Keratinocyte (primary cell): ENCODE measurements around the gene RPAP2. TPM values are rescaled to one million over a fixed set of nuclear protein-coding genes. Genes with fewer than 3 reads are reported as not detected.

Experiments
- DNase-seq: peaks from one replicate; pipeline ENCODE4 v3.0.0-alpha.2; 2011; ENCODE audit warnings: low read depth, missing footprints, low spot score
- FAIRE-seq: peaks from 2 replicates; lab custom pipeline; 2011; peaks lifted over from hg19 to GRCh38; lab: Jason Lieb, UNC
- H2AFZ ChIP-seq: 2 replicates; pipeline ENCODE4 v1.6.0; 2012; ENCODE audit warnings: low read length, control low read depth, inconsistent platforms; ENCODE audit not compliant: control insufficient read depth
- H3K27ac ChIP-seq: 2 replicates; pipeline ENCODE4 v1.5.1; 2011; ENCODE audit warnings: low read length; ENCODE audit not compliant: control insufficient read depth, insufficient read depth
- H3K27me3 ChIP-seq: 3 replicates; pipeline ENCODE4 v1.6.0; 2011; ENCODE audit warnings: low read length; ENCODE audit not compliant: control insufficient read depth, insufficient read depth; ENCODE audit errors: extremely low read depth
- H3K36me3 ChIP-seq, 2 experiments: 2 replicates in 1 of 2; 3 replicates in 1 of 2; pipeline ENCODE4 v1.5.1; 2011; ENCODE audit warnings: low read length in 2 of 2, mild to moderate bottlenecking in 1 of 2; ENCODE audit not compliant: control insufficient read depth in 2 of 2, insufficient read depth in 2 of 2; ENCODE audit errors: extremely low read depth in 1 of 2
- H3K4me1 ChIP-seq: 3 replicates; pipeline ENCODE4 v1.5.1; 2011; ENCODE audit warnings: low read length; ENCODE audit not compliant: control insufficient read depth, insufficient read depth; ENCODE audit errors: extremely low read depth
- H3K4me2 ChIP-seq: 3 replicates; pipeline ENCODE4 v1.6.0; 2011; ENCODE audit warnings: low read depth, low read length; ENCODE audit not compliant: control insufficient read depth, insufficient read depth; ENCODE audit errors: extremely low read depth
- H3K4me3 ChIP-seq, 3 experiments: fragments of 200-600 bp in 1 of 3; sonication (generic) in 1 of 3; 2 replicates in 2 of 3; 3 replicates in 1 of 3; pipeline ENCODE4 v1.5.1; 2011 to 2016; ENCODE audit warnings: low read length in 3 of 3, mild to moderate bottlenecking in 3 of 3, control low read depth in 2 of 3, inconsistent platforms in 1 of 3, low read depth in 1 of 3, mixed read lengths in 1 of 3, mixed run types in 1 of 3, moderate library complexity in 1 of 3; ENCODE audit not compliant: control insufficient read depth in 2 of 3, insufficient read depth in 2 of 3; ENCODE audit errors: extremely low read depth in 1 of 3
- H3K79me2 ChIP-seq: 2 replicates; pipeline ENCODE4 v1.6.0; 2012; ENCODE audit warnings: low read length; ENCODE audit not compliant: control insufficient read depth, insufficient read depth
- H3K9ac ChIP-seq: 3 replicates; pipeline ENCODE4 v1.6.0; 2011; ENCODE audit warnings: low read length; ENCODE audit not compliant: control insufficient read depth, insufficient read depth; ENCODE audit errors: extremely low read depth
- H3K9me1 ChIP-seq: 3 replicates; pipeline ENCODE4 v1.6.0; 2011; ENCODE audit warnings: low read length; ENCODE audit not compliant: control insufficient read depth, insufficient read depth; ENCODE audit errors: extremely low read depth
- H3K9me3 ChIP-seq: 2 replicates; pipeline ENCODE4 v1.5.1; 2012; ENCODE audit warnings: low read depth, low read length; ENCODE audit not compliant: control insufficient read depth
- H4K20me1 ChIP-seq: 3 replicates; pipeline ENCODE4 v1.6.0; 2011; ENCODE audit warnings: low read length; ENCODE audit not compliant: control insufficient read depth, insufficient read depth; ENCODE audit errors: extremely low read depth
- CTCF ChIP-seq, 3 experiments: IDR thresholded peaks in 1 of 3; conservative IDR thresholded peaks in 1 of 3; optimal IDR thresholded peaks in 1 of 3; 2 replicates in 2 of 3; 3 replicates in 1 of 3; pipeline versions ENCODE3 to v1.5.1; 2011; ENCODE audit warnings: low read length in 3 of 3, mild to moderate bottlenecking in 3 of 3, moderate library complexity in 2 of 3, control low read depth in 1 of 3, inconsistent platforms in 1 of 3; ENCODE audit not compliant: insufficient read depth in 2 of 3; ENCODE audit errors: extremely low read depth in 1 of 3
- EZH2 ChIP-seq: IDR thresholded peaks from one replicate; pipeline ENCODE4 v1.6.1; 2012; ENCODE audit warnings: inconsistent platforms, mild to moderate bottlenecking, low read length, moderate library complexity
- dilution Hi-C: fragments of 300-500 bp; cut with MboI; formaldehyde crosslinking; loops from one replicate; pipeline ENCODE4 v1.7.0; 2020; ENCODE audit warnings: low sequenced_read_pairs; ENCODE audit not compliant: extremely low pct_ligation_motif_present
- polyA plus RNA-seq, 5 experiments: library from polyadenylated mRNA; depleted of rRNA in 3 of 5; stranded (reverse) in 3 of 5; stranded (forward) in 1 of 5; unstranded in 1 of 5; fragments of >200 nt; gene quantifications; 1 replicate in 1 of 5; 2 replicates in 3 of 5; 3 replicates in 1 of 5; pipeline versions ENCODE4 v1.2.1 to v1.2.3, GENCODE V29; 2011 to 2012; ENCODE audit warnings: missing spikeins in 2 of 5, low read depth in 1 of 5, low replicate concordance in 1 of 5

The RPAP2 gene
- polyA plus RNA-seq, 1 donor (not counting 4 experiments of a cell fraction or from before 2014, with no cell fraction given): 21.5 TPM

DNA sequence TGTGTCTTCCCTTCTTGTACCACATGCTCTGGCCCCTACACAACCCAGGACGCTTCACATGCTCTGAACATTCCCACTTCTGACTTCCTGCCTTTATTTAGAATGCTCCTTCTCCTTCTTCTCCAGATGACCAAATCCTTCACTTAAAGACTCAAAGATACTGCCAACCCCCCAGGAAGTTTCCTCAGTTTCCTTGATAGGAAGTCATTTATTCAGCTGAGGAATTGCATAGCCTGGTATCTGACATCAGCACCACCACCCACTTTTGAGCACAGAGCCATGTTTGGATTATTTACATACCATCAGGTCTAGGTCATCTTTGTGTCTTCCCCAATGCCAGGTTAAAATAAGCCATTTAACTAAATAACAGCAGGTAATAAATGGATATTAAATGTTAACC, 145.5 kb downstream of the RPAP2 start:
- Histone ChIP-seq H3K79me2 (no peaks in the 10 kb centered on the region), H4K20me1 (no peaks in the 10 kb centered on the region), H3K36me3 (no peaks in the 10 kb centered on the region), H3K4me3 (no peak overlapping the region), H3K27ac (no peak overlapping the region), H3K27me3 (no peaks in the 10 kb centered on the region), H3K9me1 (no peaks in the 10 kb centered on the region), H3K9me3 (no peaks in the 10 kb centered on the region), H2AFZ (no peak overlapping the region), H3K4me1 (peaks cover 8% of the 10 kb centered on the region), H3K4me2 (no peak overlapping the region), H3K9ac (no peak overlapping the region)
- TF ChIP-seq CTCF (optimal IDR thresholded peaks at IDR 0.05 in 1 of 3, IDR thresholded peaks at IDR 0.05 in 1 of 3, conservative IDR thresholded peaks at IDR 0.05 in 1 of 3; ENCODE audit: extremely low read depth in 1 of 3, insufficient read depth in 2 of 3, low read length in 3 of 3) (no peak), EZH2 (no peak)
- dilution Hi-C loops: no loop called here
- FAIRE-seq (no peak), DNase-seq (no peak)

DNA sequence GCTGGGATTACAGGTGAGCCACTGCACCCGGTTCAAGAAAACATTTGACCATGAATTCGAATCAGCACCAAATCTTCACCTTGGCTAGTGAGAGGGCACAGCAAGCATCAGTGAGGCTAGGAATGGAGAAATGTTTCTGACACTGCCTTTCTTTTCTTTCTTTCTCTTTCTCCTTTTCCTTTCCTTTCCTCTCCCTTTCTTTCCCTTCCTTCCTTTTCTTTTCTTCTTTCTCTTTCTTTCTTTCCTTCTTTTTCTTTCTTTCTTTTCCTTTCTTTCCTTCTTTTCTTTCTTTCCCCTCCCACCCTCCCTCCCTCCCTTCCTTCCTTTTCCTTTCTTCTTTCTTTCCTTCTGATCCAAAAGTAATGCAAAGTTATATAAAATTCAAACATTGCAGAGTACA, 147.0 kb downstream of the RPAP2 start:
- Histone ChIP-seq H4K20me1 (no peaks in the 10 kb centered on the region), H2AFZ (no peak overlapping the region), H3K27me3 (no peaks in the 10 kb centered on the region), H3K36me3 (no peaks in the 10 kb centered on the region), H3K9me1 (no peaks in the 10 kb centered on the region), H3K9me3 (no peaks in the 10 kb centered on the region), H3K79me2 (no peaks in the 10 kb centered on the region), H3K4me3 (no peak overlapping the region), H3K9ac (no peak overlapping the region), H3K4me2 (no peak overlapping the region), H3K4me1 (peaks cover 8% of the 10 kb centered on the region), H3K27ac (no peak overlapping the region)
- no peak for TF ChIP-seq CTCF (optimal IDR thresholded peaks at IDR 0.05 in 1 of 3, IDR thresholded peaks at IDR 0.05 in 1 of 3, conservative IDR thresholded peaks at IDR 0.05 in 1 of 3; ENCODE audit: extremely low read depth in 1 of 3, insufficient read depth in 2 of 3, low read length in 3 of 3)
- no peak for TF ChIP-seq EZH2
- no peak for DNase-seq
- dilution Hi-C loops: no loop called here
- no peak for FAIRE-seq
